Measurements from ENCODE around the gene SBNO2. TPM values are rescaled to one million over a fixed set of nuclear protein-coding genes. Genes with fewer than 3 reads are reported as not detected.

The SBNO2 gene
- total and polyA plus RNA-seq, 2 of the 4 experiments (the other 2 are of a cell fraction) = 13.4 to 40.5 TPM

DNA sequence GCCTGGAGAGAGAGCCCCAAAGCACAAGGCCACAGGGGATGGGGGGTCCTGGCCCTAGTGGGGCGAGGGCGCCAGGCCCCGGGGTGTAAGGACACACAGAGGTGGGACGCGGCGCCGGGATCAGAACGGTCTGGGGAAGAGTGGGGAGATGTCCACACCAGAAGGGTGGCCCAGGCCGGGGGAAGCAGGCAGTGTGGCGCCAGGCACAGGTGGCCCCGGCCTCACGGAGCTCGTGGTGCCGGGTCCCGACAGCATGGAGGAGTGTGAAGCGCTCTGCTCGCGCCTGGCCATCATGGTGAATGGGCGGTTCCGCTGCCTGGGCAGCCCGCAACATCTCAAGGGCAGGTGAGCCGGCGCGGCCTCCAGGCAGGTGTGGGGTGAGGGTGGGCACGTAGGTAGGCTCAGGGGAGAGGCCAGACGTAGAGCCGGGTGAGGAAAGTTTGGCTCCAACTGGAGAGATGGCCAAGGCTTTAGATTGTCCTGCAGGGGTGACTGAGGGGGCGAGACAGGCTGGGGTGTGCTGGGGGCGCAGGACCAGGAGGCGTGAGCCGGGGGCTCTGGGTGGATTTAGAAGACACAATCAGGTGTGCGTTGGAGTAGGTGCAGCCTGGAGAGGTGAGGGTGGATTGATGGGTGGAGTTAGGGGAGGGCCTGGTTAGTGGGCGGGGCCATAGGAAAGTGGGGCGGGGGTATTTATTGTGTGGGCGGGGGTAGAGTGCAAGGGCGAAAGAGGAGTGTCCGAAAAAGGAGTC, 110.0 kb downstream of the SBNO2 start:
- no TSS peak for BruUV-seq (replicated peaks)
- intact Hi-C loops (cut with micrococcal nuclease) = no loop called here

More for the DNA sequence above, 110.0 kb downstream of the SBNO2 start:
- Histone ChIP-seq H4K91ac (ENCODE audit: insufficient read depth, low read depth, low read length) (no peak overlapping the region), H2AK9ac (replicated peaks; ENCODE audit: low read depth, low read length, poor library complexity) (no peak overlapping the region), H4K20me1 (ENCODE audit: insufficient read depth, low read length) (0 out of 2 replicates have a peak, but pooled peaks cover 6% of the 10 kb centered on the region), H2BK20ac (ENCODE audit: low read depth, low read length) (no peak overlapping the region), H3K4me2 (ENCODE audit: low read depth, low read length) (no peak overlapping the region), H3K18ac (ENCODE audit: low read depth, low read length) (no peak overlapping the region), H3K27me3 (ENCODE audit: control insufficient read depth, insufficient read depth, low read length) (peaks cover 18% of the 10 kb centered on the region), H3K9ac (ENCODE audit: low read depth, low read length) (no peak overlapping the region), H2AFZ (replicated peaks; ENCODE audit: low read length, poor library complexity) (peak overlapping the region; percentile 41), H3K4ac (ENCODE audit: low read depth, low read length) (no peak overlapping the region), H3K27ac (ENCODE audit: insufficient read depth, low read length) (no peak overlapping the region), H3K9me3 (ENCODE audit: control insufficient read depth, insufficient read depth, low read length) (no peaks in the 10 kb centered on the region; the same call in 1 of the 2 replicates), H2BK120ac (ENCODE audit: low read depth, low read length) (no peak overlapping the region), H2BK5ac (ENCODE audit: low read depth, low read length, poor library complexity, severe bottlenecking) (no peak overlapping the region), H3K4me3 (ENCODE audit: insufficient read depth, low read depth, low read length) (no peak overlapping the region), H3K36me3 (ENCODE audit: control insufficient read depth, insufficient read depth, low read length) (no peaks in the 10 kb centered on the region), H3K4me1 (ENCODE audit: control insufficient read depth, insufficient read depth, low read length) (peaks cover 3% of the 10 kb centered on the region; the same call in 1 of the 2 replicates), H4K8ac (ENCODE audit: low read depth in 2 of 2, low read length in 2 of 2) (no peak overlapping the region), H2AK5ac (ENCODE audit: low read depth, low read length) (no peak overlapping the region), H3K14ac (replicated peaks; ENCODE audit: low read depth, low read length) (no peak overlapping the region), H3K56ac (ENCODE audit: extremely low read depth, insufficient read depth, low read length) (no peak overlapping the region), H3K9me1 (ENCODE audit: insufficient read depth, low read length) (no peaks in the 10 kb centered on the region), H4K5ac (ENCODE audit: low read depth, low read length) (no peak overlapping the region), H3K79me1 (ENCODE audit: low read depth in 1 of 2, low read length in 2 of 2) (no peaks in the 10 kb centered on the region), H3K23ac (ENCODE audit: low read depth, low read length) (no peak overlapping the region), H2BK15ac (ENCODE audit: low read depth, low read length) (no peak overlapping the region)
- dilution Hi-C loops (cut with HindIII; ENCODE audit: low sequenced_read_pairs, unreplicated experiment) = no loop called here
- POLR2A ChIA-PET (ENCODE audit: unreplicated experiment) = no interaction called here
- WGBS, 2 experiments (ENCODE audit: extremely low coverage in 2 of 2, insufficient read length in 1 of 2) = 92% methylated on average over 15 of the region's 37 CpGs; no CpG with 5 or more reads in 1 of the 2 experiments
- TF ChIP-seq CHD1 (IDR thresholded peaks at IDR 0.05; ENCODE audit: low read depth, low read length) (no peak), POLR2A (IDR thresholded peaks at IDR 0.05; ENCODE audit: low read depth, low read length) (no peak), FOS (IDR thresholded peaks at IDR 0.05; ENCODE audit: low read depth, low read length) (no peak), RCOR1 (IDR thresholded peaks at IDR 0.05; ENCODE audit: insufficient replicate concordance, low read length) (no peak), MAZ (IDR thresholded peaks at IDR 0.05; ENCODE audit: borderline replicate concordance, low read depth, low read length) (no peak), MAFK (IDR thresholded peaks at IDR 0.05; ENCODE audit: low read depth, low read length) (no peak), NFE2L2 (IDR thresholded peaks at IDR 0.05; ENCODE audit: low read depth, low read length) (no peak), SMC3 (IDR thresholded peaks at IDR 0.05; ENCODE audit: low read depth, low read length) (no peak), BHLHE40 (IDR thresholded peaks at IDR 0.05; ENCODE audit: low read depth, low read length) (no peak), RAD21 (IDR thresholded peaks at IDR 0.05; ENCODE audit: low read length) (no peak), RFX5 (IDR thresholded peaks at IDR 0.05; ENCODE audit: low read depth, low read length) (no peak), MXI1 (IDR thresholded peaks at IDR 0.05; ENCODE audit: borderline replicate concordance, low read depth, low read length) (no peak)
- TF ChIP-seq, protein P1, sequence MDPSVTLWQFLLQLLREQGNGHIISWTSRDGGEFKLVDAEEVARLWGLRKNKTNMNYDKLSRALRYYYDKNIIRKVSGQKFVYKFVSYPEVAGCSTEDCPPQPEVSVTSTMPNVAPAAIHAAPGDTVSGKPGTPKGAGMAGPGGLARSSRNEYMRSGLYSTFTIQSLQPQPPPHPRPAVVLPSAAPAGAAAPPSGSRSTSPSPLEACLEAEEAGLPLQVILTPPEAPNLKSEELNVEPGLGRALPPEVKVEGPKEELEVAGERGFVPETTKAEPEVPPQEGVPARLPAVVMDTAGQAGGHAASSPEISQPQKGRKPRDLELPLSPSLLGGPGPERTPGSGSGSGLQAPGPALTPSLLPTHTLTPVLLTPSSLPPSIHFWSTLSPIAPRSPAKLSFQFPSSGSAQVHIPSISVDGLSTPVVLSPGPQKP (IDR thresholded peaks at IDR 0.05; ENCODE audit: borderline replicate concordance, low read depth, low read length) = no peak
- TF ChIP-seq, protein P2, sequence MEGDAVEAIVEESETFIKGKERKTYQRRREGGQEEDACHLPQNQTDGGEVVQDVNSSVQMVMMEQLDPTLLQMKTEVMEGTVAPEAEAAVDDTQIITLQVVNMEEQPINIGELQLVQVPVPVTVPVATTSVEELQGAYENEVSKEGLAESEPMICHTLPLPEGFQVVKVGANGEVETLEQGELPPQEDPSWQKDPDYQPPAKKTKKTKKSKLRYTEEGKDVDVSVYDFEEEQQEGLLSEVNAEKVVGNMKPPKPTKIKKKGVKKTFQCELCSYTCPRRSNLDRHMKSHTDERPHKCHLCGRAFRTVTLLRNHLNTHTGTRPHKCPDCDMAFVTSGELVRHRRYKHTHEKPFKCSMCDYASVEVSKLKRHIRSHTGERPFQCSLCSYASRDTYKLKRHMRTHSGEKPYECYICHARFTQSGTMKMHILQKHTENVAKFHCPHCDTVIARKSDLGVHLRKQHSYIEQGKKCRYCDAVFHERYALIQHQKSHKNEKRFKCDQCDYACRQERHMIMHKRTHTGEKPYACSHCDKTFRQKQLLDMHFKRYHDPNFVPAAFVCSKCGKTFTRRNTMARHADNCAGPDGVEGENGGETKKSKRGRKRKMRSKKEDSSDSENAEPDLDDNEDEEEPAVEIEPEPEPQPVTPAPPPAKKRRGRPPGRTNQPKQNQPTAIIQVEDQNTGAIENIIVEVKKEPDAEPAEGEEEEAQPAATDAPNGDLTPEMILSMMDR (conservative IDR thresholded peaks at IDR 0.05; ENCODE audit: low read depth, low read length) = no peak
- TF ChIP-seq, protein P3, sequence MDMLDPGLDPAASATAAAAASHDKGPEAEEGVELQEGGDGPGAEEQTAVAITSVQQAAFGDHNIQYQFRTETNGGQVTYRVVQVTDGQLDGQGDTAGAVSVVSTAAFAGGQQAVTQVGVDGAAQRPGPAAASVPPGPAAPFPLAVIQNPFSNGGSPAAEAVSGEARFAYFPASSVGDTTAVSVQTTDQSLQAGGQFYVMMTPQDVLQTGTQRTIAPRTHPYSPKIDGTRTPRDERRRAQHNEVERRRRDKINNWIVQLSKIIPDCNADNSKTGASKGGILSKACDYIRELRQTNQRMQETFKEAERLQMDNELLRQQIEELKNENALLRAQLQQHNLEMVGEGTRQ (IDR thresholded peaks at IDR 0.05; ENCODE audit: low read depth, low read length) = no peak
- ATAC-seq (ENCODE audit: low read depth) = no peak
- CTCF ChIA-PET = interaction anchor here (0.6 to 1.6 kb wide), 3 partner anchors 9 to 127 kb away, joined by 3 read pairs; no protein-coding TSS in a partner anchor
- DNase-seq = no peak
- in situ Hi-C loops (cut with MboI; ENCODE audit: low sequenced_read_pairs) = no loop called here

Measured in IMR-90 (cell line).